Measurements from ENCODE around the gene C19orf25.

- TF ChIP-seq POLR2A (IDR thresholded peaks at IDR 0.05) (peak in 1 of 2 donors; percentile 27), CTCF (IDR thresholded peaks at IDR 0.05) (peak in 1 of 6 experiments; percentile 7)
Measured at GRCh38 chr19:1490311-1491113, 11.5 kb upstream of the C19orf25 start, which contains the start of gene PCSK4.

All from Peyer's patch (tissue), 4 donors.